NB4 (cell line): ENCODE results near the gene DOCK8.
A peak's percentile ranks its signal among the peaks of the same experiment; 100 is the strongest.
"Not testable (repeated sequence)": the region's sequence is repeated elsewhere in the genome, so short reads cannot be mapped to it uniquely, and the experiment has no call there.

ENCODE experiments used
- DNase-seq: peaks from one replicate; pipeline ENCODE4 v3.0.0; 2010; ENCODE audit warnings: low read depth
- H3K4me3 ChIP-seq: one replicate; pipeline ENCODE4 v1.5.1; 2011; ENCODE audit warnings: mild to moderate bottlenecking, low read depth, low read length, moderate library complexity
- CTCF ChIP-seq: IDR thresholded peaks from one replicate; pipeline ENCODE4 v1.5.1; 2012; ENCODE audit warnings: low read depth, low read length
- MAX ChIP-seq: IDR thresholded peaks from 2 replicates; pipeline ENCODE4 v1.6.1; 2011; ENCODE audit warnings: low read depth, low read length
- MYC ChIP-seq: IDR thresholded peaks from 2 replicates; pipeline ENCODE4 v1.6.1; 2011; ENCODE audit warnings: low read depth, low read length
- POLR2A ChIP-seq: IDR thresholded peaks from 2 replicates; pipeline ENCODE4 v1.6.1; 2011; ENCODE audit warnings: mild to moderate bottlenecking; ENCODE audit not compliant: insufficient read length; ENCODE audit errors: extremely low read depth

Gene DOCK8

GRCh38 chr9:217950-218349 is 3.3 kb downstream of the DOCK8 start:
- DNase-seq: no peak
- no peak overlapping the region for H3K4me3 ChIP-seq
- TF ChIP-seq CTCF: no peak
- TF ChIP-seq MYC: no peak
- TF ChIP-seq POLR2A: no peak
- no peak for TF ChIP-seq MAX

GRCh38 chr9:219036-219435 is 4.4 kb downstream of the DOCK8 start:
- H3K4me3 ChIP-seq, DNase-seq: not testable (repeated sequence)

GRCh38 chr9:219670-220365 is 5.2 kb downstream of the DOCK8 start:
- H3K4me3 ChIP-seq: peak overlapping the region; percentile 19
- no peak for TF ChIP-seq CTCF
- no peak for TF ChIP-seq MAX
- TF ChIP-seq POLR2A: no peak
- no peak for TF ChIP-seq MYC
- DNase-seq: peak; percentile 94

GRCh38 chr9:221989-222776 is 7.5 kb downstream of the DOCK8 start:
- H3K4me3 ChIP-seq: peak overlapping the region; percentile 37
- TF ChIP-seq CTCF (no peak), MAX (no peak), POLR2A (no peak), MYC (no peak)
- peak; percentile 99 for DNase-seq

GRCh38 chr9:223152-223551 is 8.5 kb downstream of the DOCK8 start:
- peak; percentile 77 for DNase-seq
- no peak for TF ChIP-seq MYC
- peak overlapping the region; percentile 37 for H3K4me3 ChIP-seq

- H3K4me3 ChIP-seq: peak overlapping the region; percentile 39
- no peak for TF ChIP-seq MAX
- no peak for TF ChIP-seq MYC
- no peak for TF ChIP-seq CTCF
- no peak for TF ChIP-seq POLR2A
- peak; percentile 59 for DNase-seq
Observed at GRCh38 chr9:224026-224425, 9.4 kb downstream of the DOCK8 start.
